Muscle of leg (tissue), 11 donors: ENCODE data around the gene SYT6. TPM values are rescaled to one million over a fixed set of nuclear protein-coding genes. Genes with fewer than 3 reads are reported as not detected.

Experiments used
- DNase-seq: peaks from one replicate; pipeline ENCODE4 v3.0.0; 2013
- H3K27ac ChIP-seq: one replicate; pipeline ENCODE4 v1.5.1; 2013; ENCODE audit warnings: mild to moderate bottlenecking, low read length, control low read depth
- H3K27me3 ChIP-seq: one replicate; pipeline ENCODE4 v1.6.1; 2013; ENCODE audit warnings: low read length; ENCODE audit not compliant: control insufficient read depth, insufficient read depth
- H3K36me3 ChIP-seq: one replicate; pipeline ENCODE4 v1.6.1; 2013; ENCODE audit warnings: low read length; ENCODE audit not compliant: control insufficient read depth, insufficient read depth
- H3K4me1 ChIP-seq: one replicate; pipeline ENCODE4 v1.6.1; 2013; ENCODE audit warnings: low read length; ENCODE audit not compliant: control insufficient read depth, insufficient read depth
- H3K4me3 ChIP-seq: one replicate; pipeline ENCODE4 v1.5.1; 2013; ENCODE audit warnings: low read length, control low read depth
- H3K9me3 ChIP-seq: replicated peaks from 2 replicates; pipeline ENCODE4 v1.6.1; 2013; ENCODE audit warnings: low read depth, low read length; ENCODE audit not compliant: control insufficient read depth
- WGBS: methylation state at CpG from one replicate; pipeline ENCODE4 v1.1.5; 2013; ENCODE audit warnings: missing lambda C conversion rate; ENCODE audit not compliant: insufficient coverage; 5-methylcytosine and 5-hydroxymethylcytosine counted together
- polyA plus RNA-seq, 8 donors: library from polyadenylated mRNA; unstranded; fragments of 120-200 nt; gene quantifications; one replicate each; pipeline versions ENCODE4 v1.2.1 to v1.2.3, GENCODE V29; 2013; ENCODE audit warnings: inconsistent platforms in 1 of 8, low replicate concordance in 1 of 8; ENCODE audit not compliant: insufficient read length in 8 of 8, insufficient read depth in 1 of 8
- total RNA-seq: library from RNA; stranded (reverse); fragments of 120-200 nt; gene quantifications from one replicate; pipeline ENCODE4 v1.2.4, GENCODE V29; 2013

SYT6 gene
- total and polyA plus RNA-seq, 9 donors: 0.40 to 1.5 (median 1.3) TPM

DNA sequence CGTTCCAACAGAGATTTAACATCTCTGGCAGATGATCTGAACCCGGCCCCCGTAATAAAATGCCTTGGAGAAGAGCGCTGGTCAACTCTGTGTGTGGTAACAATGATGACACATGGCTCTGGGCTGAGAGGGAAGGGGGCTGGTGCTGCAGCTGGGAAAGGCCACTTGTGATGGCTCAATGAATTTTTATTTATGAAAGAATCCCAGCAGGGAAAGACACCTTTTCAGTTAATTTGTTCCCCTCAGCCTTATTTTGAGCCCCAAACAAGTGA, 59.4 kb downstream of the SYT6 start:
- Histone ChIP-seq H3K36me3 (no peaks in the 10 kb centered on the region), H3K27me3 (no peaks in the 10 kb centered on the region), H3K27ac (no peak overlapping the region), H3K4me1 (peaks cover 14% of the 10 kb centered on the region), H3K9me3 (no peaks in the 10 kb centered on the region), H3K4me3 (no peak overlapping the region)
- DNase-seq: no peak
- WGBS: 31% methylated on average over 4 of the region's 4 CpGs

DNA sequence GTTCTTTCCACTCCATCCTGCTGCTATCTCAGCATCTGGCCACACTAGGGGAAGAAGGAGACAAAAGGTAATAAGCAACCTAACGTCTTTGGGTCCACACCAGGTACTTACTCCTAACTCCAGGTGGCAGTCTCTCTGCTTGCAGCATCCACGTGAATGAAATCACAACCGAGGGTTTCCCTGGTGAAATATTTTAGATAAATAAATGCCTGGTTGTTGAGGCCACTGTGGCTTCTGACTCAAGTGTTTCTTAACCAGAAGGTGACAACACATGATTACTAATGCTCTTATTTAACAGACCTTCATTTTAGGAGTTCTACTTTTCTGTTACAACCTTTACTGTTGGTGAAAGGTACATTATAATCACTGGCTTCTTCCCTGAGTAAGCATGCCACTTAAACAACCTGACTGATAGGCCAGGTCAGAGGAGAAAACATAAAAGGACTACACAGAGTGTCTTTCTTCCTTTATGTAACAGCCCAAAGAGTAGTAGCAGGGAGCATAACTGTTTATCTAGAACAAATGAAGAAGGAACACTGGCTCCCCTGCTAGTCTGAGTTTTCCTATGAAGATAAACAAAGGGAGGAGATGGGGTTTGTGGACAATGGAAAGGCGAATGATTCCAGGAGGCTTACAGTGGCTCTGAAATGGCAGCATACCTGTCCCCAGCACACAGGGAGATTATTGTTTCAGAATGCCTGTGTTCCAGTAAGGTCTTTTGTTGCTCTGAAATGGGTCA, 59.9 kb downstream of the SYT6 start:
- H3K4me1 ChIP-seq: peaks cover 16% of the 10 kb centered on the region
- no peaks in the 10 kb centered on the region for H3K27me3 ChIP-seq
- WGBS: 100% methylated on average over 1 of the region's 4 CpGs
- H3K27ac ChIP-seq: no peak overlapping the region
- no peaks in the 10 kb centered on the region for H3K9me3 ChIP-seq
- DNase-seq: no peak
- no peaks in the 10 kb centered on the region for H3K36me3 ChIP-seq
- no peak overlapping the region for H3K4me3 ChIP-seq

DNA sequence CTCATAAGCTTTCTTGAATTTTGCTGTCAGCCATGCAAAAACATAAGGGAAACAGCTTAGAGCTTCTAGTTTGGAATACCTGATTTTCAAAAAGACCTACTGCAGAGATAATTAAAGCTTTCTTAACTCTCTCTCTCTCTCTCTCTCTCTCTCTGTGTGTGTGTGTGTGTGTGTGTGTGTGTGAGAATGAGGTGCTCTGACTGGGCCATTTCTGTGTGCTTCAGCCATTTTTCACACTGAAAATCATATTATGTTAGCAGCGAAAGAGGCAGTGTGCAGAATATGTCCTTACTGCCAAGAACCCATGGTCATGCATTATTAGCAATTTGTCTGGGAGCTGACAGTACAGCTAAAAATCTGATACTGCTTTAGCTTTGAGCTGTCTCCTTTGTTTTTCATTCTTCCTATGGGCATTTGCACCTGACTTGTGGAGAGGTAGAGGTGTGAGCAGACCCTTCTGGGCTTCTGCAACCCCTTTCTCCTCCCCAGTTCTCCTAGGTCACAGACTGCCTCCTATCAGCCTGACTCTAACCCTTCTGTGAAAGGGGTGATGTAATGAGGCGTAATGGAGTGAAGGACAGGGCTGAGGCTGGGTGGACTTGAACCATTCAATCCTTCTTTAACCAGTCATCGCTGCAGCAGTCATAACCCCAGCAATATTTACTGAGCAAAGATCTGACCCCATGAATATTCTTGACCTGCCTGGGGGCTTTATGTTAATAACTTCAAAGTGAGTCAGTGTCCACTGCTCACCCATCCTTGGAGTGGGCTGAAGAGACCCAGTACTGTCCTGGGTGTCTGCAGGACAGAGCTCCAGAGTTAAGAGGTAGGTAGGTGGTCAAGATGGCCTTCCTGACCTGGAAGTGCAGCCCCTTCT, 61.2 kb downstream of the SYT6 start:
- DNase-seq: peak; percentile 53
- no peaks in the 10 kb centered on the region for H3K9me3 ChIP-seq
- H3K36me3 ChIP-seq: no peaks in the 10 kb centered on the region
- 43% methylated on average over 1 of the region's 3 CpGs for WGBS
- H3K4me1 ChIP-seq: peaks cover 17% of the 10 kb centered on the region
- no peak overlapping the region for H3K27ac ChIP-seq
- H3K4me3 ChIP-seq: no peak overlapping the region
- no peaks in the 10 kb centered on the region for H3K27me3 ChIP-seq

DNA sequence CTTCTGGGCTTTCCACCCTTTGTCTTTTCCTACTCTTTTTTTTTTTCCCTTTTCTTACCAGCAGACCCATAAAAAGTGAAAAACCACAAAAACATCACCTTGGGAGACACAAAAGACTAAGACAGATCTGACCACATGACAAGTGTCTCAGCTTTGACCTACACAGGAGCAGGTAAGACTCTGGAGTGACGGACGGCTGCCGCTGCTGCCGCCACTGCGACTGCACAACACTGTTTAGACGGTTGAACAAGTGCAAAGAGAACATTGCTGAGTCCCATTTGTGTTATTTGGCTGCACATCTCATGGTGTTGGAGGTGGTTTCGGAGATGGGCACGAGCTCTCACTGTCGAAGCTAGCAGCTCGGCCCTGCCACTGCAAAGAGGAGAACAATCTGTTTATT, 62.0 kb downstream of the SYT6 start:
- Histone ChIP-seq H3K9me3 (no peaks in the 10 kb centered on the region), H3K27me3 (peaks cover 3% of the 10 kb centered on the region), H3K27ac (no peak overlapping the region), H3K4me3 (no peak overlapping the region), H3K4me1 (peaks cover 17% of the 10 kb centered on the region), H3K36me3 (no peaks in the 10 kb centered on the region)
- DNase-seq: no peak
- WGBS: 87% methylated on average over 5 of the region's 10 CpGs

DNA sequence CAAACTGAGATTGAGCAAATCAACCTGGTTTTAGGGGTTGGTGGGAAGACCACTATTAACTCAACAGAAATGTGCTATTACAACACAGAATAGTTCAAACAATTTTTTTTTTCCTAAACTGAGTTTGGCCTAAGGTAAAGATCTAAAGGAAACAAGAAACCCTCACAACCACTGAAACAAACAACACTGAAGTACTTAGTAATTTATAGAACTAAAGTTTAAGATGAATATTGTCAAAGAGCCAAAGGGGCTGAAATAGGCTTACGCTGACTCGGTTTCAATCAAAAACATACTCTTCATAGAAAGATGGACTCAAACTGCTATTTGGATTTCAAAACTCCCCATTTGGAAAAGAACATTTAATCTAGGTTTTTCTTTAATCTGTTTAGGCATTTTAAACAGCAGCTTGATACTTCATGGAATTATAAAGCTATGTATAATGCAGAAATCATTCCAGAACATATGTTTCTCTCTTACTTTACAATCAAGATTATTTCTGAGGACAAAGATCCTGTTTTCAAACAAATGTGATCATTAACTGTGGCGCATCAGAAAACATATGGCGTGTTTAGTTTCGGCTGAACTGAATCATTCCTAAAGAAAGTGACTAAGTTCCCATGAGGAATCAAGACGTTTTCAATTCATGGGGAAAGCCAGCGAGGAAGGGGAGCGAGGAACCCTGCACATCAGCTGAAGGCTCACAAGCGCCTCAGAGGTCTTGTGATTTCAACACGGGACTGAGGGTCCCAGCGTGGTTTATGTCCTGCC, 62.7 kb downstream of the SYT6 start:
- WGBS: 40% methylated on average over 9 of the region's 11 CpGs

DNA sequence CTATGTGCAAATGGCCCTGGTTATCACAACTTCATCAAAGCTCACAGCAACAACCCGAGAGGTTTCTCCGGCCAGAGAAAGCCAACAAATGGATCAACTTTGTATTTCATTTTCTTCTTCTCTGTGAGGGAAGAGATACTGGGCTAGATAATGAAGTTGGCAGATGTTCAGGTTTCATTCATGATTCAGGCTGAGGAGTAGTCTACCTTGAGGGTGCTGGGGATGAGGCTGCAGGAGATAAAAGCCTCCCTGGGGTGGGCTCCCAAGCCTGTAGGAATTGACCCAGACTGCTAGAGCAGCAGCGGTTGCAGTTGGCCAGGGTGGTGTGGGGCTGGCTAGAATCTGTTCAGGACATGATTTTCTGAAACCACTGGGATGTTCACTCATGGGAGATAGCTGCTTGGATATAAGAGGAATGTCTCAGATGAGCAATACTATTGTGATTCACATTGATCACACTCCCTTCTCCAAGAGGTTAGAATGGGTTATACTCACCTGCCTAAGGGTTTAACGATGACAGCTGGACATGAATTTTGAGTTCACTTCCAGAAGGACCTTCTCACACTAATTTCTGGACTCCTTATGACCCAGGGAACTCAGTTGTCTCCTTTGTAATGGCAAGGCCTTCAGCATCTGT, 64.0 kb downstream of the SYT6 start:
- Histone ChIP-seq H3K4me3 (no peak overlapping the region), H3K9me3 (no peaks in the 10 kb centered on the region), H3K27ac (no peak overlapping the region), H3K4me1 (peaks cover 14% of the 10 kb centered on the region), H3K27me3 (peaks cover 3% of the 10 kb centered on the region), H3K36me3 (no peaks in the 10 kb centered on the region)
- DNase-seq: no peak
- 100% methylated on average over 1 of the region's 4 CpGs for WGBS

More for the DNA sequence above, 62.7 kb downstream of the SYT6 start:
- H3K36me3 ChIP-seq: no peaks in the 10 kb centered on the region
- H3K27me3 ChIP-seq: peaks cover 3% of the 10 kb centered on the region
- peak; percentile 25 for DNase-seq
- H3K27ac ChIP-seq: no peak overlapping the region
- no peak overlapping the region for H3K4me3 ChIP-seq
- peaks cover 17% of the 10 kb centered on the region for H3K4me1 ChIP-seq
- no peaks in the 10 kb centered on the region for H3K9me3 ChIP-seq

DNA sequence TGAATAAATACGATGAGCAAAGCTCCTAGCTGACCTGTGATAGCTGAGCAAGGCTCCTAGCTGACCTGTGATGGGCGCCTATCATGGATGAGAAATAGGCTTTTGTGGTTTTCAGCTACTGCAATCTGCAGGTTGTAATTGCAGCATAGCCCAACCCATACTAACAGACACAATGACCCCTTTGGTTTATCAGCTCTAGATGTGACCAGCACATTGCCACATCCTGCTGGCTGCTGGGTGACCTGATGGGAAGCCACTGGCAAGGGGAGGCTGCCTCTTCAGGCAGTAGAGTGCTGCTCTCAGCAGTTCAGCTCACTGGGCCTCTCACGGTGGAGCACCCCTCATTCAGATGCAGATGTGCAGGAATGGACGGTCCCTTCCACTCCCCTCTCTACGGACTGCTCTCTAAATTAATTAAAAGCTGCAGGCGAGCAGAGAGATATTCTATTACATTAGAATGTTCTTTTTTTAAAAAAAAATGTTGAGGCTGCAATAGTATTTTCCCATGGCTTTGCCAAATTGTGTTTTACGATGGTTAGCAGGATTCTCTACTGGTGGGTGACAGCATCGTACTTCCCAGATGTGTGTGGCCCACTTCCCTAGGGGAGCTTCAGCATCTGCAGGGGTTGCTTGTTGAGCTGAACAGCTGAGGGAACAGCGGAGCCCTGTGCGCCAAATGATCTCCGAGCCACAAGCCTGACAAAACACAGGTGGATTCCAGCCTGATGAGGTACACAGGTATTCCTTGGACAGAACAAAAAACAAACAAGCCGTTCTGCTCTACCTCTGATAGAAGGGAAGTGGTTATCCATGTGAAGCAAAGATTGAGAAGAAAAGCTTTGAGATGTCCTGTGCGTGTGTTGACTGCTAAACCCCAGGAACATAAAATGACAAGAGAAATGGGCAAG, 65.0 kb downstream of the SYT6 start:
- no peak overlapping the region for H3K27ac ChIP-seq
- no peaks in the 10 kb centered on the region for H3K9me3 ChIP-seq
- peaks cover 11% of the 10 kb centered on the region for H3K4me1 ChIP-seq
- WGBS: 49% methylated on average over 8 of the region's 13 CpGs
- peaks cover 3% of the 10 kb centered on the region for H3K27me3 ChIP-seq
- H3K36me3 ChIP-seq: no peaks in the 10 kb centered on the region
- DNase-seq: peak; percentile 60
- no peak overlapping the region for H3K4me3 ChIP-seq

DNA sequence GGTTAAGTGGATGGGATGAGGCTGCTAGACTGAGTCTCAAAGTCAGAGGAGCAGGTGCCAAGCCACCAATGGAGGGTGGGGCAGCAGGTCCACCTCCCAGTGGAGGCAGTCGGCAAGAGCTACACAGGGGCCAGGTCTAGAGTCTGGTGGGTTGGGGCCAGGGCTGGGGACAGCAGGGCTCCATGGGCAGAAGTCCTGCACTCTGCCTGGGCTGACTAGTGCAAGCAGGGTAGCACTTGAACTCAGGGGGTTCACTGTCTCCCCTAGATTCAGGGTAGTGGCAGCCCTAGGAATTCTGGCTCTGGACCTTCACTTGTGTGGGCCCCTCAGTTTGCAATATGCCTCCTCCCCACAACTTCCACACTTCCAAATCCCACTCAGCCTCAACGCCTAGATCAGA, 66.2 kb downstream of the SYT6 start:
- Histone ChIP-seq H3K9me3 (no peaks in the 10 kb centered on the region), H3K27me3 (peaks cover 3% of the 10 kb centered on the region), H3K27ac (no peak overlapping the region), H3K4me1 (peaks cover 11% of the 10 kb centered on the region), H3K4me3 (no peak overlapping the region), H3K36me3 (no peaks in the 10 kb centered on the region)
- DNase-seq: no peak
- 95% methylated on average over 2 of the region's 2 CpGs for WGBS

DNA sequence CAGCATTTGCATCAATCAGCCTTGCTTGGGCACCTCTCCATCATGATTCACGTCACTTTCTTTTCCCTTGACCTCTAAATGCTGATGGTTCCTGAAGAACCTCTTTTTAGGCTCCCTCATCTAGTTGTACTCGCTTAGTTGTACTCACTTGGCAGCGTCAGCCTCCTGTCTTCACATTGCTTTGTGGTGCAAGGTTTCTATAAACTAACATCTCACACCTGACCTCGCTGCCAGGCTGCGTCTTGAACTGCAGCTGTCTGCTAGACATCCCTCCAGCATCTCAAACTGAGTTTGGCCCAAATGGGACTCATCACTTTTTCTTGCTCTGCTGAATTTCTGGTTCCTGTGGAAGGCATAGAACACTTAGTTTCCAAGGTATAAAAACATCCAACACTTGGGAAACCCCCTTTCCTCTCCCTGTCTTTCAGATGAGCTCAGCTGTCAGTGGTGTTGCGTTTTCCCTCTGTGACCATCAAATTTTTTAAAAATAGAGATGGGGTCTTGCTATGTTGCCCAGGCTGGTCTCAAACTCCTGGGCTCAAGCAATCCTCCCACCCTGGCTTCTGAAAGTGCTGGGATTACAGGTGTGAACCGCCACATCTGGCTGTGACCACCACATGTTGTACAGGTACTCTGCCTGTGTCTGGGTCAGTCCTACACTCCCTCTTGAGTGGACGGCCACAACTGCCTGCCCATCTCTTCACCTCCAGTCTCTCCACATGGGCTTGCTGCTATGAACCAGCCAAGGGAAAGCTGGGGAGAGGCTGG, 66.9 kb downstream of the SYT6 start:
- no peaks in the 10 kb centered on the region for H3K9me3 ChIP-seq
- no peak overlapping the region for H3K27ac ChIP-seq
- 79% methylated on average over 6 of the region's 8 CpGs for WGBS
- H3K4me1 ChIP-seq: peaks cover 16% of the 10 kb centered on the region
- H3K4me3 ChIP-seq: no peak overlapping the region
- peaks cover 3% of the 10 kb centered on the region for H3K27me3 ChIP-seq
- H3K36me3 ChIP-seq: no peaks in the 10 kb centered on the region
- DNase-seq: no peak
